A549 (cell line): ENCODE measurements around the gene TGFBR3.

Experiments
- BHLHE40 ChIP-seq: IDR thresholded peaks from 2 replicates; pipeline ENCODE4 v1.6.1; 2012; ENCODE audit warnings: low read depth, low read length, inconsistent platforms
- EP300 ChIP-seq, 2 experiments: fragments of >200 bp; sonication (Bioruptor Twin); formaldehyde crosslinking; IDR thresholded peaks; 2 replicates in 1 of 2; 3 replicates in 1 of 2; pipeline ENCODE4 v1.6.1; 2016 to 2017
- KDM5A ChIP-seq: fragments of 200-600 bp; sonication (generic); IDR thresholded peaks from 2 replicates; pipeline ENCODE4 v1.6.1; 2016; ENCODE audit warnings: antibody characterized with exemption, mild to moderate bottlenecking
- REST ChIP-seq: fragments of 200-600 bp; sonication (generic); IDR thresholded peaks from 2 replicates; pipeline ENCODE4 v1.6.1; 2016; ENCODE audit warnings: antibody characterized with exemption, mild to moderate bottlenecking, moderate library complexity
- SREBF2 ChIP-seq: fragments of 450-650 bp; IDR thresholded peaks from 2 replicates; pipeline ENCODE4 v1.6.1; 2014; ENCODE audit warnings: mild to moderate bottlenecking, moderate library complexity
- ZNF302 ChIP-seq: fragments of 250-450 bp; sonication (Bioruptor Pico); IDR thresholded peaks from 2 replicates; pipeline ENCODE4 v1.9.0; 2021; ENCODE audit warnings: inconsistent platforms, mild to moderate bottlenecking, moderate library complexity
- TF ChIP-seq, protein P1 (sequence below): fragments of >200 bp; sonication (Bioruptor Twin); formaldehyde crosslinking; IDR thresholded peaks from 3 replicates; pipeline ENCODE4 v1.5.1; 2016

GRCh38 chr1:91696321-91696720 lies 189.6 kb downstream of the TGFBR3 start:
- TF ChIP-seq, protein P1, sequence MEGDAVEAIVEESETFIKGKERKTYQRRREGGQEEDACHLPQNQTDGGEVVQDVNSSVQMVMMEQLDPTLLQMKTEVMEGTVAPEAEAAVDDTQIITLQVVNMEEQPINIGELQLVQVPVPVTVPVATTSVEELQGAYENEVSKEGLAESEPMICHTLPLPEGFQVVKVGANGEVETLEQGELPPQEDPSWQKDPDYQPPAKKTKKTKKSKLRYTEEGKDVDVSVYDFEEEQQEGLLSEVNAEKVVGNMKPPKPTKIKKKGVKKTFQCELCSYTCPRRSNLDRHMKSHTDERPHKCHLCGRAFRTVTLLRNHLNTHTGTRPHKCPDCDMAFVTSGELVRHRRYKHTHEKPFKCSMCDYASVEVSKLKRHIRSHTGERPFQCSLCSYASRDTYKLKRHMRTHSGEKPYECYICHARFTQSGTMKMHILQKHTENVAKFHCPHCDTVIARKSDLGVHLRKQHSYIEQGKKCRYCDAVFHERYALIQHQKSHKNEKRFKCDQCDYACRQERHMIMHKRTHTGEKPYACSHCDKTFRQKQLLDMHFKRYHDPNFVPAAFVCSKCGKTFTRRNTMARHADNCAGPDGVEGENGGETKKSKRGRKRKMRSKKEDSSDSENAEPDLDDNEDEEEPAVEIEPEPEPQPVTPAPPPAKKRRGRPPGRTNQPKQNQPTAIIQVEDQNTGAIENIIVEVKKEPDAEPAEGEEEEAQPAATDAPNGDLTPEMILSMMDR = no peak
- TF ChIP-seq SREBF2 (no peak), EP300 (IDR thresholded peaks at IDR 0.05) (no peak), KDM5A (no peak), REST (no peak), BHLHE40 (no peak), ZNF302 (CRISPR knock-in tag) (no peak)
